ENCODE measurements around the gene TREM2. TPM values are rescaled to one million over a fixed set of nuclear protein-coding genes. Genes with fewer than 3 reads are reported as not detected.
"Not testable (repeated sequence)": the region's sequence is repeated elsewhere in the genome, so short reads cannot be mapped to it uniquely, and the experiment has no call there.

The TREM2 gene
- polyA plus RNA-seq, 3 donors: 0.15 to 0.67 (median 0.65) TPM

DNA sequence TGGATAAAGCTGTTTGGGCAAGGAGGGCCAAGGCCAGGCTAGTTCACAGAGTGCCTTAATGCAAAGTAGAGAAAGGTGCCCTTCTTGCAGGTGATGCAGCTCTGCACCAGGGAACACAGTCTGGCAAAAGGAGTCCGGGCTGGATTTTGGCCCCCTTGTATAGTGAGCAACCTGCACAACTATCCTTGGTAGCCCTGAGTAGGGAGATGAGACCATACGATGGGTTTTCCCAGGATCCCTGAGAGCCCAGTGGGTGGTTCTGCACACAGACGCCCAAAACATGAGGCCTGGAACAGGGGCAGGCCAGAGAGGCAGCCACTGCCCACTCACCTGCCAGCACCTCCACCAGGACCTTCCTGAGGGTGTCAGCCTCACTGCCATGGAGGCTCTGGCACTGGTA is 2.0 kb downstream of the TREM2 start:
- DNase-seq (ENCODE audit: extremely low read depth in 1 of 11, low read depth in 9 of 11, low spot score in 4 of 11): no peak

DNA sequence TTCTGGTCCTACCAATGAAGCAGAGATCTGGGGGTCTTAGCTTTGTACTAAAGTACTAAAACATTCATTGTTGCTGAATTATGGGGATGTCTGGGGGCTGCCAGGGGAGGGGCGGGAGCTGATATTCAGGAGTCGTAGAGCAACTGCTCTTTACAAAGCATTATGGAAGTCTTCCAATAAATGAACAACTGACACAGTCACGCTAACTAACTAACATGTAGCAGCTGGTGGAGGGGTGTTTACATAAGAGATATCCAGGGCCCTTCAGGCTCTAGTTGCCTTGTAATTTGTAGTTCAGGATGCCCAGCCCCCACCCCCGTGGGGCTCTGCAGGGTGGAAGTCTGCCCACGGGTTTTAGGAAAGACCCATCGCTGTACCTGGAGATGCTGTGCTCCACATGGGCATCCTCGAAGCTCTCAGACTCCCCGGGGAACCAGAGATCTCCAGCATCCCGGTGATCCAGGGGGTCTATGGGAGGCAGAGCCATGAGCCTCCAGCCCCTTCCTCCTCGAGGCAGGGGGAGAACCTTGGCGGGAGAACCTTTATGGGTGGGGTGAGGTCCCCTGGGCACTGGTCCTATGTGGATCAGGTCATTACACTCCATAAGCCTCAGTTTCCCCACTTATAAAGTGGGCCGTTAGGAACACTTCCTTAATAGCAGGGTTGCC is 3.4 kb downstream of the TREM2 start:
- DNase-seq (ENCODE audit: extremely low read depth in 1 of 11, low read depth in 9 of 11, low spot score in 4 of 11): peak in 10 of 11 donors; percentile 16 to 71 (median 51)

DNA sequence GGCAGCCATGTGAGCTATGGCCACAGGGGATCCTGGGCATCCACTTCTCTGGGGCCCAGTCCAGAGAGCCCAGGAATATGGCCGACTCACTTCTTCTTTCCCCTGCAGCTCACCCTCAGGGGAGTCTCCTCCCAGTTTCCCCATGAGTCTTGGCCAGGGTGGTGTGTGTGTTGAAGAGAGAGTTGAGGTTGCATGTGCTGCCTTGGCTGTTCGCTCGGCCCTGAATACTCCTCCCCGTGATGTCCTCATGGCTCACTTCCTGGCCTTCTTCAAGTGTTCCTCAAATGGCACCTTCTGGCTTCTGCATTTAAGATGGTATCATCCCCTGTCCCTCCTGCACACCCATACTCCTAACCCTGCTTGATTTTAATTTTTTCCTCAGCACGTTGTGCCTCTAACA is 5.6 kb downstream of the TREM2 start:
- DNase-seq (ENCODE audit: extremely low read depth in 1 of 11, low read depth in 9 of 11, low spot score in 4 of 11): no peak

DNA sequence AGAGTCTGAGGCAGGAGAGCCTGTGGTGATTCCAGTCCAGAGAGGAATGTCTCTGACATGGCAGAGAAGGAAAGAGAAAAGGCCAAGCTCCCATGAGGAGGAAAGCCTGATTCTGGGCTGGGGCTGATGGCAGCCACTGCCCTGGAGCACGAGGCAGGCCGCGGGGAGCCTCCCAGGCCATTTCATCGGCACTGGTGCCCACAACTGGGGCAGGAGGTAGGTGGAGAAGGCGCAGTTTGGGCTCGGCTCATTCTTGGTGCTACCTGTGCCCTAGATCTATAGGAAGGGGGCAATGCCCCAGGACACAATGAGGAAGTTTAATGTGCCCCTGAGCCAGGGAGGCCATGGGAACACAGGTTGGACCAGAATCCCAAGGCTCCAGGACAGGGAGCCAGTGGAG is 6.1 kb downstream of the TREM2 start:
- DNase-seq (ENCODE audit: extremely low read depth in 1 of 11, low read depth in 9 of 11, low spot score in 4 of 11): no peak

DNA sequence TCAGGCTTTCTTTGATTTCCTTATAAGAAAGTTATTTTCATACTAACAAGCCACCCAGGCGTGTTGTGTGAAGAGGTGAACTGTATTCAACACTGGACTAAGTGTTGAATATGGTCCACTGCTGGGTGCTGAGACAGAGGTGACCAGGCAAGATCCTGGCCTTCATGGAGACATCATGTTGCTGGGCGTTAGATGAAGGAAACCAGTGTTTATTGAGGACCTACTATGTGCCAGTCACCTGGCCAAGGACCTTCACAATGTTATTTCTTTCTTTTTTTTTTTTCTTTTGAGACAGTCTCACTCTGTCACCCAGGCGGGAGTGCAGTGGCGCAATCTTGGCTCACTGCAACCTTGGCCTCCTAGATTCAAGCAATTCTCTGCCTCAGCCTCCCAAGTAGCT is 6.9 kb downstream of the TREM2 start:
- DNase-seq (ENCODE audit: extremely low read depth in 1 of 11, low read depth in 9 of 11, low spot score in 4 of 11): no peak

DNA sequence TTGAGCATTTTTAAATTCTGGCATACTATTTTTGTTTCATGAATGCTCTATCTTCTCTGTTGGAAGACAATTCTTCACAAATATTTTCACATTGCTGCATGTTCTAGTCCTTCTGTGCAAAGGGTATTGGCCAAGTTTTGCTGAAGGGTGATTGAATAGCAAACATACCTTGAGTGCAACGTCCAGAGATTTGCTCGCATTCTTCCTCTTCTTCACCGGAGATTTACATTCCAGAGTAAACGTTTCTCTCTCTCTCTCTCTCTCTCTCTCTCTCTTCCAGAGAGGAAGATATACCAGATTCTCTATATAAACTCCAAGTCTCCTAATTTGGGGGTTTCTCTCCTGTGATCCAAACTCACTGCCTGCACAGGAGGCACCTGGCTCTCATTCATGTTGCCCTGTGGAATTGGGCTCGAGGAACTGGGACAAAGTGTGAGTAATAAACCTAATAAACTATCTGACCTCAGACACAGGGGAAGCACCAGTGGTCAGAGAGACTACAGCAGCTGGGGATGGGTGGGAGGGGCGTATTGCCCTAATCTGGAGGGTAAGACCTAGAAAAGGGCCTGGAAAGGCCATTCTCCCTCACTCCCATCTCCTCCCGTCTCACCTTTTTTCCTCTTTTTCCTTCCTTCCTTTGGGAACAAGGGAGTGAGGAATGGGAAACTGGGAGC is 7.6 kb downstream of the TREM2 start:
- DNase-seq (ENCODE audit: extremely low read depth in 1 of 11, low read depth in 9 of 11, low spot score in 4 of 11): no peak

DNA sequence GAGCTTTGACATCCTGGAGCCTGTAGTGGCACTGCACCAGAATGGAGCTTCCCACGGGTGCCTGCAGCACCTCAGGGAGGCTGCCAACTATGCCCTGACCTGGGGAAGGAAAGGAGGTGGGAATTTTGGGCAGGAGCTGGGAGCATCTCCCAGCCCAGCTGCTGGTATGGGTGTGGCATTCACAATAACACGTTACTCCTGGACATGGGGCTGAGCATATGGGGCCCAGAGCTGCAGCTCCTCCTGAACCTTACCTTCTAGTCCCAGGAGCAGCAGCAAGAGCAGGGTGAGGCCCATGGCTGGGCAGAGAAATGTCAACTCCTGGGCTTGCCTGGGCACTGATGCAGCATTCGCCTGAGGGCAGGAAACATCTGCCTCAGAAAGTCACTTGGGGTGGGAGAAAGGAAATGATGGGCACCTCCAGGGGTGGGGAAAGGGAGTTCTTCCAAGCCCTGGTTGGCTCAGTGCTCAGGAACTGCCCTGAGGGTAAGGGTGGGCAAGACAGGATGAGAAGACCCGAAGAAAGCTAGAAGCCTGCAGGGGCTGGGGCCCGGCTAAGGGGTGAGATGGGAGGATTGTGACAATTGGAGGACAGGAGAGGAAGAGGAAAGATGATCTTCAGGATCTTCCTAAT is 8.8 kb downstream of the TREM2 start, which contains the start of gene TREML1:
TREML1 (minus strand) TSS at position 356 of the 634 bp plus-strand sequence; CDS start at position 297, 59 bp downstream.
- DNase-seq (ENCODE audit: extremely low read depth in 1 of 11, low read depth in 9 of 11, low spot score in 4 of 11): no peak

DNA sequence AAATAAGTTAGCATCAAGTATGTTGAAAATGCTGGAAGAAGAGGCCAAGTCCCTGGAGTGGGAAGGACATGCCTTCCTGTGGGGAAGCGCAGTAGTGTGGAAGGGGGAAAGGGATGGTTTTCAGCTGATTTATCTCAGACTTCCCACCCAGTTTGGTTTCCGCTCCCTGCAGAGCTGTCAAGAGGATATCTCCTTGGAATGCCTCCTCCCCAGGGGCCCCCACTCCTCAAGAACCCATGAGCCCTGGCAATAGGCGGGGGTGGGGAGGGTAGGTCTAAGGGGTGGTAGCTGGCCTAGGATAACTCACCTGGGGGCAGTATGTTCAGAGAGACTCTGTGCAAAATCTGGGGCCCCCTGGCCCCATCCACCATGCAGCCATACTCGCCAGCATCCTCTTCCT is 9.5 kb downstream of the TREM2 start:
- DNase-seq (ENCODE audit: extremely low read depth in 1 of 11, low read depth in 9 of 11, low spot score in 4 of 11): no peak

DNA sequence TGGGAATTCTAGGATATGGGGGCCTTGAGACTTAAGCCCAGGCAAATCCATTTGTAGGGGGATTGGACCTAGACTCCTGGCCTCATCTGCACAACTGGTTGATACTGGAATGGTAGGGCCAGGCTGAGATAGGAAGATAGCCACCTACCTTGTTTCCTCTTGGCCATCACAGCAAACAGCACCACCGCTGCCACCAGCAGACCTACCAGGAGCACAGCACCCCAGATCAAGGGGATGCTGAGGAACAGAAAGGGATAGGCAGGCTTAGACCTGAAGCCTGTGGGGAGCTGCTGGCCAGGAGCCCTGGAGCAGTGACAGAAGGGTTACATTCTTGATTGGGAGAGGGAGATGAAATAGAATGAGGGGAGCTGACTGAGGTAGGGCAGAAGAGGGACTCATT is 12.2 kb downstream of the TREM2 start:
- DNase-seq (ENCODE audit: extremely low read depth in 1 of 11, low read depth in 9 of 11, low spot score in 4 of 11): no peak

DNA sequence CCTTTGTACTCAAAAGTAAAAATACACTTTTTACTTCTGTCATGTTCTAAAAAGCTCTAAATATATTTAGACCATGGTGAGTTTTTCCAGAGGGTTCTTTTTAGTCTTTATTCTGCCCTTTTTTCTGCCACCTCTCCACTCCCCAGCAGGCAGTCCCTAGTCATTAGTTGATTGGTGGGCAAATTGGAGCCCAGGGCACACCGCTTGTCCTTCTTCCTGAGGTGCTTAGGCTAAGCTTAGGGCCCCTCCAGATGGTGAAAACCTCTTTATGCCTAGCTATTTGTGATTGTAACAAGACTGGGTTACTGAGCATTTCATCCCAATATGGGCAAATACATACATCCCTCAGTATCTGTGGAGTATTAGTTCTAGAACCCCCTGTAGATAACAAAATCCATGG is 15.0 kb downstream of the TREM2 start:
- DNase-seq (ENCODE audit: extremely low read depth in 1 of 11, low read depth in 9 of 11, low spot score in 4 of 11): no peak

DNA sequence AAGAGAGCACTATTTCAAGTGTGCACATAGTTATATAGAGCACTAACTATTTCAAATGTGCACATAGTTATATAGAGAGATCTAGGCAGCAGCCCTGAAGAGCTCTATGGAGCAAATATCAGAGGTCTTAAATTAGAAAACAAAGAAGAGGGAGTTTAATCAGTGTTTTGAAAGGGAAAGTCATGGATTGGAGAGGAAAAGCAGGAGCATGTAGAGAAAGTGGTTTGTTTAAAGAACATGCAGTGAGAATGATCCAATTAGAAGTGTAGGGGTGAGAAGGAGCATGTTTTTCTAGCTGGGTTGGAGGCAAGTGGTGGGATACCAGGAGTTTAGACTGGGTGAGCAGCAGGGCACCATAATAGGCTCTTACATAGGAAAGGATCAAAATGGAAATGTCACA is 26.0 kb downstream of the TREM2 start:
- no peak for DNase-seq (ENCODE audit: extremely low read depth in 1 of 11, low read depth in 9 of 11, low spot score in 4 of 11)

DNA sequence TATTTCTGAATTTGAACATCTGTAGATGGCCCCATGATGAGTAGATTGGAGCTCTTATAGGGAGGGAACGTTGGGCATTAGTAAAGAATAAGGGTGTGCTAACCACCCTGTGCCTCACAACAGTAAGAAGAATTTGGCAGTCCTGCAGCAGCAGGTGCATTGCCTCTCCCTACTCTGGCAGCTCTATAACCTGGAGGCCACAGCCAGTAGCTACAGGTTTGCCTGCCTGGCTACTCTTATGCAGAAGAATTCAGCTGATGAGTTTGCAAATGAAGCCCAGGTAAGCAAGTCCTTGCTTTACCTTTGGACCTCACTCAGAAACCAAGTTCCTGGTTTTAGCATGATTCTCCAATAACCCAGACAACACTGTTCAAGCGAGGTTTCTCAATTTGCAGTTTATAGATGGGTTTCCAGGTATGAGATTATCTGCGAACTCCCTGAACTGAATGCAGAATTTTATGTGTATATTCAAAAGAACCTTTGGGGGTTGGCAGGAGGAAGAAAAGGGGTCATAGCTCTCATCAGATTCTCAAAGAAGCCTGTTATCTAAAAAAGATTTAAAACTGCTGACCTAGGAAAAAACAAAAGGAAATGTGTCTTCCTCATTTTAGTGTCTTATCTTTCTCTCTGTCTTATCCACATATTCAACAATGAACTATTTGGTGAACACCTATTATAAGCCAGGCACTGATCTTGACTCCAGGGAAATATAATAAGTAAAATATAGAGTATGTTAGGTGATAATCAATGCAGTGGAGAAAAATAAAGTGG is 27.7 kb downstream of the TREM2 start:
- DNase-seq (ENCODE audit: extremely low read depth in 1 of 11, low read depth in 9 of 11, low spot score in 4 of 11): no peak

DNA sequence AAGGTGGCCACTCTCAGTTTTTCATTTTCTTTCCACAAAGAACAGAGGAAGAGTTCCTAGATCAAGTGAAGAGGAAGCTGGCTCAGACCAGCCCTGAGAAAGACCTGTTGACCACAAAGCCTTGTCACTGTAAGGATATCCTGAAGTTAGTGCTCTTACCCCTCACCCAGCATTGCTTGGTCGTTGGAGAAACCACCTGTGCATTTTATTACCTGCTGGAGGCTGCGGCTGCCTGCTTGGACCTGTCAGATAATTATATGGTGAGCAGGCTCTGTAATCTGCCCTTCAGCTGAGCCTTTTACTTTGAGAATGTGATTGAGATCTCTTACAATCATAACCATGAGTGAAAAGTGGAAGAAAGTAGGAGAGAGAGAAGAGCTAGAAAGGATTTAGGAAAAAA is 30.7 kb downstream of the TREM2 start:
- DNase-seq (ENCODE audit: extremely low read depth in 1 of 11, low read depth in 9 of 11, low spot score in 4 of 11): no peak

DNA sequence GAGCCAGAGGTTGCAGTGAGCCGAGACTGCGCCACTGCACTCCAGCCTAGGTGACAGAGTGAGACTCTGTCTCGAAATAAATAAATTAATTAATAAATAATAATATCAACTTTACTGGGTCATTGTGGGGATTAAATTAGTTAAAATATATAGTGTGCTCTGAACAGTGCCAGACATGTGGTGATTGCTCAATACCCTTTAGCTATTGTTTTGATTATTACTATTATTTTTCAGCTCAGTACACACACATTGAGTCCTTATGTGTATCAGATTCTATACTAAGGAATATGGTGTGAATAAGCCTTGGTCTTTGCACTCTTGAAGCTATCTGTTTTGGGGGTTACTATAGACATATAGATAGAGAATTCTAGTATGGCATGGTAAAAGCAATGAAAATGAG is 37.6 kb downstream of the TREM2 start:
- no peak for DNase-seq (ENCODE audit: extremely low read depth in 1 of 11, low read depth in 9 of 11, low spot score in 4 of 11)

DNA sequence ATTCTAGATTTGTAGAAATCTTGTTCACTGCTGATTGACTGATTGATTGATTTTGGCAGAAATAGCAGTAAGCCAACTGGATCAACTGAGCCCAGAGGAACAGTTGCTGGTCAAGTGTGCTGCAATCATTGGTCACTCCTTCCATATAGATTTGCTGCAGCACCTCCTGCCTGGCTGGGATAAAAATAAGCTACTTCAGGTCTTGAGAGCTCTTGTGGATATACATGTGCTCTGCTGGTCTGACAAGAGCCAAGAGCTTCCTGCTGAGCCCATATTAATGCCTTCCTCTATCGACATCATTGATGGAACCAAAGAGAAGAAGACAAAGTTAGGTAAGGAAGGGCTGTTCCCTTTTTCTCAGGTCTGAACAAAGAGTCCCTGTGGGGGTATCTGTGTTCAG is 40.0 kb downstream of the TREM2 start:
- no peak for DNase-seq (ENCODE audit: extremely low read depth in 1 of 11, low read depth in 9 of 11, low spot score in 4 of 11)

DNA sequence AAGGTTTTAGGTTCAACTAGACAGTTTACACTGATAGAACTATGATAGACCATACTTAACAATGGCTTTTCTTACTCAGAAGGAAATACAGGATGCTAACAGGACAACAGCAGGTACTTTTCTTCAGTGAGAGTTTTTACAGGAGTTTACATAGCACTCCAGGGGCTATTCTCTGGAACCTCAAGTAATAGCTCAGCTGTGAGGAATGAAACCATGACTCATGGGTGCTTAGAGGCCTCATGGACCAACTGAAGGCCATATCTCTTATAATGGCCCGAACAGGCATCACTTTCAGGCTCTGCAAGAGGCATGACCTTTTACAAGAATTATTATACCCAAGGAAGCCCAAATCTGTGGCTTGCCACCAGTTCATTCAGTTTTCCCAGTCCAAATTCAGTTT is 40.5 kb downstream of the TREM2 start:
- DNase-seq (ENCODE audit: extremely low read depth in 1 of 11, low read depth in 9 of 11, low spot score in 4 of 11): no peak

DNA sequence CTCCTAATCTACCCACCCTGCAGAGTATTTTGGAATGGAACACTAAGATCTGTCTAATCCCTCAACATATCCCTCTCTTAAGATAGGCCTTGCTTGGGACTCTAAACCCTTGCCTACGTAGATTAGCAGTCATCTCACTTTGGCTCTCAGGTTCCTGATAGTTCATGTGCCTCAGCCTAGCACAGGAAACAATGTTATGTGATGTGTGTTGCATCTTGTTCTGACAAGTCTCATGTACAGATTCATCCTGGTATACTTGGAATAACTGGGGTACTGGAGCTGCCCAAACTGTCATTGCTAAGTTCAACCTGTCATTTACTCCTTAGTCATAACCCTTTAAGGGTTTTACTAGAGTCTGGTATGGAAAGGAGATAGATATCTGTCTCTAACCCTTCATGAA is 42.9 kb downstream of the TREM2 start:
- no peak for DNase-seq (ENCODE audit: extremely low read depth in 1 of 11, low read depth in 9 of 11, low spot score in 4 of 11)

DNA sequence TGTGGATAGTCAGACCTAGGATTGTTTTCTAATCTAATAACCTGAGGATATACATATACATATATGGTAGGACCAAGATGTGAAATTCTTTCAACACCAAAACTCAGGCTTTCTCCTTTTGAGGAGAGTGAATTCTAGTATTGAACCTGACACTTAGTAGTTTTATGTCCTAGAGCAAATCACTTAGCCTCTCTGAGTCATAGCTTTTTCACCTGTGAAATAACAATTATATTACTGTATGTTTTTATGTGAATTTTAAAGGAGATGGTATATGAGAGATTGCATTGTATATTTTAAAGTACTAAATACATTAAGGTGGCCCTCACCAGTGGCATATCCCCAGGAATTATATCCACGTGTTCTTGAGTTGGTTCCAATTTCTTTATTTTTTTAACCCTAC is 43.4 kb downstream of the TREM2 start:
- no peak for DNase-seq (ENCODE audit: extremely low read depth in 1 of 11, low read depth in 9 of 11, low spot score in 4 of 11)

DNA sequence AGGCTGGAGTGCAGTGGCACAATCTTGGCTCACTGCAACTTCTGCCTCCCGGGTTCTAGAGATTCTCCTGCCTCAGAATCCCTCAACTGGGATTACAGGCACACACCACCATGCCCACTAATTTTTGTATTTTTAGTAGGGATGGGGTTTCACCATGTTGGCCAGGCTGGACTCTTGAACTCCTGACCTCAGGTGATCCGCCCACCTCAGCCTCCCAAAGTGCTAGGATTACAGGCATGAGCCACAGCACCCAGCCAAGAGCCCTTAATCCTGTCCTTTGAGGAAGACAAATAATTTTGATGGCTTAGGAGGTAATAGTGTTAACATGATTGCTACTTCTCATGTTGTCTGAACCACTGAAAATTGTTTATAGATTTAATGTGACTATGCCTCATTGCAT is 47.9 kb downstream of the TREM2 start:
- DNase-seq (ENCODE audit: extremely low read depth in 1 of 11, low read depth in 9 of 11, low spot score in 4 of 11): not testable (repeated sequence)

DNA sequence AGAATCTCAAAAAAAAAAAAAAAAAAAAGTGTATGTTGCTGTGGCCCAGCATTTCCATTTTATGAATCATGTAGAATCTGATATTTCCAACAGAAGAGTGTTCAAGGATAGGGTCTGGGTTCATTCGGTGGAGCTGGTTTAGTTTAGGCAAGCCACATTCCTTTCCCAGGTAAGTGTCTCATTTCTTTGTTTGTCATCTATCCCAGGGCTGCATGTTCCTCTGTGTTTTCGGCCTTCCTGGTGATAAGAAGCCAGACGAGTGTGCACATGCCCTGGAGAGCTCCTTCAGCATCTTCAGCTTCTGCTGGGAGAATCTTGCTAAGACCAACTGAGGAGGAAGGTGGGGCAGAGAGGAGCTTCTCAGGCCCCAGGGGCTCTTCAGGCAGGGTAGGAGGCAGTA is 51.9 kb downstream of the TREM2 start:
- no peak for DNase-seq (ENCODE audit: extremely low read depth in 1 of 11, low read depth in 9 of 11, low spot score in 4 of 11)

Measured in renal cortex interstitium (tissue), 11 donors.